ENCODE data around the gene LBHD2.
A peak's percentile ranks its signal among the peaks of the same experiment; 100 is the strongest.
"Not testable (repeated sequence)": the region's sequence is repeated elsewhere in the genome, so short reads cannot be mapped to it uniquely, and the experiment has no call there.

The LBHD2 gene

DNA sequence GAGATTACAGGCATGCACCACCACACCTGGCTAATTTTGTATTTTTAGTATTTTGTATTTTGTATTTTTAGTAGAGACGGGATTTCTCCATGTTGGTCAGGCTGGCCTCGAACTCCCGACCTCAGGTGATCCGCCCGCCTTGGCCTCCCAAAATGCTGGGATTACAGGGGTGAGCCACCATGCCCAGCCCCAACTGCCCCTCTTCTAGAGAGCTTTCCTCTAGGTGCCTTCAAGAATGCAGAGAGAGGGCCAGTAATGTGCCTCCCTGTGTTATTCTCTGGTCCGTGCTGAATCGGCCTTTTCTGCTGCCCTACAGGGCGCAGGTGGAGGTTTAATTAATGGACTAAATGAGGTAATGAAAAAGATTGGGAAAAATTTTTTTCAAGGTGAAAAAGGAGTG is 35.5 kb downstream of the LBHD2 start:
- not testable (repeated sequence) for DNase-seq, ATAC-seq

DNA sequence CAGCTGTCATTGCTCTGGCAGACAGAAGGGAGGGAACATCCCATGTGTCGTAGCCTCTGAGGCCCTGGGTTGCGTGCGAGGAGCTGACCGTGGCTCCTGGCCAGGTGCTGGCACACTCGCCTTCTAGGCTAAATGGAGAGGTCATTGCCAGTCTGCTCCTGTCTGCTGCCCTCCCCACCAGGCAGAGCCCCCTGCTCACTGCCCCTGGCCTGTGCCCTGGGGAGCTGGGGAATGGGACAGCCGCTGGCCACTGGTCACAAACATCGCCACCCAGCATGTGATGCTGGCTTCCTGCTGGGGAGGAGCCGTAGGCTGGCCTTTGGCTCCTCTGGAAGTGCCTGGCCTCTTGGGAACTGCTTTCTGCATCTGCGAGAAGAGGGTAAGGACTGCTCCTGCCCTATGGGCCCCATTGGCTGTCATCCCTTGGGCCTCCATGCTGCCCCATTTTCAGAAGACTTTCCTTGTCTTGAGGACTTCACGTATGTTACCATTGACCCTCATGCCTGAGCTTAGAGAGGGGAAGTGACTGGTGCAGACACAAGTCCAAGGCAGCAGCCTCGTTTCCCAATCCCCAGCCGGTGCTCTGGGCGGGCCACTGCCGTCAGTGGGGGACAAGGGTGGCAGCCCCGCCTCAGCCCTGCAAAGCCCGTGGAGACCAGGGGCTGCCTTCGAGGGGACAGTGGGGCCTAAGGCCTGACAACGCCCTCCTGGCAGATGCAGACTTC is 37.3 kb downstream of the LBHD2 start:
- DNase-seq (no peak), ATAC-seq (no peak)

DNA sequence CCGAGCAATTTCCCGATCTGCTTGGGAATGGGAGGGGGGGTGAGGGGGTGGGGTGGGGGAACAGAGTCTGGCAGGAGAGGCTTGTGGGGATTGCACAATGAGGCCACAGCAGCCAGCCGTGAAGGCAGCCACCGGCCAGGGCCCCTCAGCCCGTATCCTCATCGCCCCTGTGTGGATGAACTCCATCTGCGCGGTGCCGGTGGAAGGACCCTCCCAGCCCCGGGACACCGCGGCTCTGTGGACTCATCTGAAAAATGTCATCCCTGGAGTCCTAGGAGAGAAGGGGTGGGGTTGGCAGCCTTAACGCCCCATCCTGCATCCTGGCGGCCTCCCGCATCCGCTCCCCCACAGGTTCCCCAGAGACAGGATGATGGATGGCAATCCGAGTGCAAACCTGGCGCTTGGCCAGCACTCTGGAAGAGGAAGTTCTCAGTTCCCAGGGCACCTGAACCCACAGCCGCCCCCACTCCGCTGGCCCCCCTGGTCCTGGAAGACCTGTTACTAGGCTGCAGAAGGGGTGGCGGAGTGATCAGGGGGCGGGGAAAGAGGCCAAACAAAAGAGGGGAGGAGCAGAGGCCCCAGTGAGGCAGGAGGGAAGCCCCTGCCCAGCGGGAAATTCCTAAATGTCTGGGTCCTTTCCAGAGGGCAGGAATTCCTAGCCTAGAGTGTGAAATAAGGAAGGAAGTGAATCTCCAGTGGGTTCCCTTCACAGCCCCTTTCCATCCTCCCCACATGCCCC is 38.0 kb downstream of the LBHD2 start:
- DNase-seq (peak; percentile 21), ATAC-seq (no peak)

DNA sequence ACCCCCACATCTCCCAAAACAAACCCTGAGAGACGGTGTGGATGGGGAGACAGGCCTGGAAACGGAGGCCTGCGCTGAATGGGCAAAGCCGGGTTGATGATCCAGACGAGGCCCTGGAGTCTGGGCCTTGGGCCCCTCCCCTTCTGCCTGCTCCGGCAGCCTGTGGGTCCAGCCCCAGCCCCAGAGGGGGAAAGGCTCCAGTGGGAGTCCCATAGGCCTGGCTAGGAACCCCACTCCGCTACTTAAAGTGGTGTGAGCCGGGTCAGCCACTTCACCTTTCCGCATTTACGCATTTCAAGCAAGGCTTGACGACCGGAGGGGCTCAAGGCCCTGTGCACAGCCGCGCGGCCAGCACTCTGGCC is 38.6 kb downstream of the LBHD2 start:
- ATAC-seq, result no peak
- DNase-seq, result no peak

DNA sequence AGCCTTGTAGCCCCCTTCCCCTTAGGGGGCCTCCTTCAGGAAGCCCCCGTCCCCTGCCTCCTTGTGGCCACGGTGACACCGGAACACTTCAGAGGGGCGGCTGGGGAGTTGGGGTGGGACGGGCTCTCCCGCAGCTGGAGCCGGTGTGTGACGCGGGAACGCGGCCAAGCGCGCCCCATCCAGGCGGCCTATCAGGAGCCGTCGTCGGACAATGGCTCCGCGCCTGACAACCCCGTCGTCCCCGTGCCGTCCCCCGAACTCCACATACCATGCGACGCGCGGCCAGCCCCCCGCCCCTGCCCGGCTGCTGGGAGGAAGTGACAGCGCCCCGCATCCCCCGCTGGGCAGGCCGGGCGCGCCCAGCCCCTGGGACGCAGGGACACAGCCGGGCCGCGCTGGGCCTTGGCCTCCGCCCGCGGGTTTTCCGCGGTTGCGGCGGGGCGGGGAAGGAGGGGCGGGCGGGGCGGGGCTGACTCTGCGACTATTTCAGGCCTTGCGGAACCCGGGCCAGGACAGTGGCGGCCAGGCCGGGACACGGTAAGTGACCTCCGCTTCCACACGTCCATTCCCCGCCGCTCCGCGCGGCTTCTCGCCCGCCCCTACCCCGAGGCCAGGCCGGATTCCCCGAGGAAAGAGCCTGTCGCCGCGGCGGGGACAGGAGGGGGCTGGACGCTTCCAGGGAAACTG is 39.1 kb downstream of the LBHD2 start, which contains the start of gene TNFAIP2:
Gene TNFAIP2 (plus strand): TSS at position 515 of the 687 bp plus-strand sequence. CDS start 2,997 bp downstream, outside the sequence.
- ATAC-seq, result no peak
- peak; percentile 18 for DNase-seq

DNA sequence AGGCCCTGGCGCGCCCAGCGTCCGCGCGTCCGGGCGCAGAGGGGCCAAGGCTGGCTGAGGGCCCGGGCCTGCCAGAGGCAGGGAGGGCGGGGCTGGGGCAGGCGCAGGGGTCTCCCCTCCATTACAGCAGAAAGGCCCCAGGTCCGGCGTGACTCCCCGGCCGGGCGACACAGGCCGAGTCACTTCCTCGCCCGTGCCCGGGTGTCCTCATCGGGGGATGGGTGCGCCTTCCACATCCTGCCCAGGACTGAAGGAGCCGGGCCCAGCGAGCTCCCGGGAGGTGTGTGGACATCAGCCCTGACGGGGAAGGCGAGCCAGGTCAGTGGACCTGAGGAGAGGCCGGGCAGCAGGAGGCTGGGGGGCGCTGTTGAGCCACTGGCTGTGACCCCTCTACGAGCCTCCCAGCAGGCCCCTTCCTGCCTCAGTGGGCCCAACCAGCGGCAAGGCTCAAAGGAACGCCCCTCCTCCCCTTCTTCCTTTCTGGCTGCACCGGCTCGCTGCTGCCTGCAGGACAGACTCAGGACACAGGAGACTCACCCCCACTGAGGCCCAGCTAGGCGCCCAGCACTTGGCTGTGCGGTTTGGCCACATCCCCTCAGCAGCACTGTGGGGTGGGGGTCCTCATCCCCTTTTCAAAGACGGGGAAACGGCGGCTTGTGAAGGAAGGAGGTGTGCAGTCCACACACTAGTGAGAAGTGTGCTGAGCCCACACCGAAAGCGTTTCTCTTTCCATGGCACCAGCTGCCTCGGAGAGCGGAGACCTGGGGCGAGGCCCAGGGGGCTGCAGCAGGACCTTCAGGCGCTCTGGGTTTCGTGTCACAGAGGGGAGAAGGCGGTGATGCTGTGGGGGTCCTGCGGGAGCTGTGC is 39.9 kb downstream of the LBHD2 start:
- no peak for ATAC-seq

DNA sequence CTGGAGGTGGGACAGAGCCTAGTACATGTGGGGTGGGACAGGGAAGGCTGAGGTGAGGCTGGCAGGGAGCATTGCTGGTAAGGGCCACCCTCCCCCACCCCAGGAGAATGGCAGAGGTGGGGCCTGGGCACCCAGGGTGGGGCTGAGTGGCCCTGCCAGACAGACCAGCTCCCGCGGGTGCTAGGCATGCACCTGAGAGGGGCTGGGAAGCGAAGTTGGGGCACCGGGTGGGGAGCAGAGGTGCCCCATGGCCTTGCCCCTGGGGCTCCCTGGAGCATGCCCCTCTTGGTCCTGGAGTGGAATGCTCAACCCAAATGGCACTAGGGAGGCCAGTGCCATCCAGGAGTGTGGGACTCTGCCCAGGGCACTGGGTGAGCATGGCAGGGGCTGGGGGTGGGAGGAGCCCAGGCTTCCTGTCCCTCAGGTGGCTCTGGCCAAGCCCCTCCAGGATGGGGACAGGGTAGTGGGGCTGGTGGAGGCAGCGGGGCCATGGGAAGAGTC is 40.5 kb downstream of the LBHD2 start:
- no peak for DNase-seq
- no peak for ATAC-seq

More for the DNA sequence above, 39.9 kb downstream of the LBHD2 start:
- DNase-seq, result peak; percentile 18

DNA sequence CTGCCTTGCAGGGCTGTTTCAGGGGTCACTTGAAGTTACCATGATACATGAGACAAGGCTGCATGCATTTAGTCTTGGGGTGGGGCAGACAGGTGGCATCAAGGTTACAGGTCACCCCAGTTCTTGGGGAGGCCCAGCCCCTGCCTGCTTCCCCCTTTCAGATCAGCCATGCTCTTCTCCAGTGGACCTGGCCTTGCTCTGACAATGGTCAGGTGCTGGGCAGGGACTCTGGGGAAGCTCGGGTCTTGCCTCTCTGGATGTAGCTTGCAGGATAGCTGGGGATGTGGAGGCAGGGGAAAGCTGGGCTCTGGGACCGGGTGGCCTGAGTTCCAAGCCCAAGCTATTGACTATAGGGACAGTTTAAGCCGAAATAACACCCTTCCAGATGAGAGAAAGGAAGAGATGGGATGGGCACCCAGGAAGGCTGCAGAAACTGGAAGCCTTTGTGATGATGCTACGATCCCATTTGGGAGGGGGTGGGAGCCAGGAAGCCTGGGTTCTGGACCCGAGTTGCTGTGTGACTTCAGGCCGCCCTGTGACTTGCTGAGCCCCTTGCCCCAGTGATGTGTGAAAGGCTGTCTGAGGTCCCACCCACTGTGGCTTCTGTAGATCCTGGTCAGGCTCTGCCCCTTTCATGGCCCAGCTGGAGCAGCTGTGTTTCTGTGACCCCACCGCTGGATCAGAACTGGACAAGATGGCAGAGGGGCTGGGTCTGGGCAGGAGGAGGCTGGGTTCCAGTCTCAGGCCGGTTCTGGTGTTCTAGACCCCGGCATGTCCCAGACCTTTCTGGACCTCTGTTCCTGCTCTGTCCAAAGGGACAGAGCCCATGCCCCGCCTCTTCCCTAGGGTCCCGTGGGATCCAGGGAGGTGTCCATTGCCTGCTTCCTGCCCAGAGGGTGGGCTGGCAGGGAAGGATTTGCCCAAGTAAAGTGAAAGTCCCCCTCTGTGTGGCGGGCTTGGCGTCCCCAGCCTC is 41.4 kb downstream of the LBHD2 start:
- ATAC-seq (no peak), DNase-seq (no peak)

DNA sequence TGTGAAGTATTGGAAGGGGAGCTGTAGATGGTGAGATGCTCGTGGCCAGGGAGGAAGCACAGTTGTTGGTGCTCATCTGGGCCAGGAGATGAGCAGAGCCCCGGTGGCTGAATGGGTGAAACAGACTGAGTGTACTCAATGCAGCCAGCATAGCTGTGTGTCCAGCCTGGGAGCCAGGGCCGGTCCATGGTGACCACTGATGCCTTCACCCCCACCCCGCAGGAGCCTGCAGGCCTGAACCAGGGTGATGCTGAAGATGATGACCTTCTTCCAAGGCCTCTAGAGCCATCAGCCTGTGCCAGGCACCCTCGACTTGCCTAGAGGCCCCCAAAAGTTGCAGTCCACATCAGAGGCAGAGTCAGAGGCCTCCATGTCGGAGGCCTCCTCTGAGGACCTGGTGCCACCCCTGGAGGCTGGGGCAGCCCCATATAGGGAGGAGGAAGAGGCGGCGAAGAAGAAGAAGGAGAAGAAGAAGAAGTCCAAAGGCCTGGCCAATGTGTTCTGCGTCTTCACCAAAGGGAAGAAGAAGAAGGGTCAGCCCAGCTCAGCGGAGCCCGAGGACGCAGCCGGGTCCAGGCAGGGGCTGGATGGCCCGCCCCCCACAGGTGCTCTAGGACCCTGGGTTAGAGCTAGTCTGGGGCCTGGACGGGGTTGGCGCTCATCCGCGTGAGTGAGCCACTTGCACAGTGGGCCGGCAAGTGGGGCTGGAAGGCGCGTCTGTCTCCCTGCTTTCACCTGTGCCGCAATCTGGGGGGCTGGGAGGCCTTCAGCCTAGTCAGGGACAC is 42.3 kb downstream of the LBHD2 start:
- no peak for ATAC-seq
- DNase-seq, result no peak

DNA sequence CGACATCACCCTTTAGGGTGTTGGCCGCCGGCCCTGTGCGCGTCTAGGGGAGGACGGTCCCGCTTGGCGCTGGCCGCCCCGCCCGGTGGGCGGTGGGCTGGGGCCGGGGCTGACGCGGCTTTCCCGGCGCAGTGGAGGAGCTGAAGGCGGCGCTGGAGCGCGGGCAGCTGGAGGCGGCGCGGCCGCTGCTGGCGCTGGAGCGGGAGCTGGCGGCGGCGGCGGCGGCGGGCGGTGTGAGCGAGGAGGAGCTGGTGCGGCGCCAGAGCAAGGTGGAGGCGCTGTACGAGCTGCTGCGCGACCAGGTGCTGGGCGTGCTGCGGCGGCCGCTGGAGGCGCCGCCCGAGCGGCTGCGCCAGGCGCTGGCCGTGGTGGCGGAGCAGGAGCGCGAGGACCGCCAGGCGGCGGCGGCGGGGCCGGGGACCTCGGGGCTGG is 42.9 kb downstream of the LBHD2 start:
- no peak for DNase-seq
- no peak for ATAC-seq

DNA sequence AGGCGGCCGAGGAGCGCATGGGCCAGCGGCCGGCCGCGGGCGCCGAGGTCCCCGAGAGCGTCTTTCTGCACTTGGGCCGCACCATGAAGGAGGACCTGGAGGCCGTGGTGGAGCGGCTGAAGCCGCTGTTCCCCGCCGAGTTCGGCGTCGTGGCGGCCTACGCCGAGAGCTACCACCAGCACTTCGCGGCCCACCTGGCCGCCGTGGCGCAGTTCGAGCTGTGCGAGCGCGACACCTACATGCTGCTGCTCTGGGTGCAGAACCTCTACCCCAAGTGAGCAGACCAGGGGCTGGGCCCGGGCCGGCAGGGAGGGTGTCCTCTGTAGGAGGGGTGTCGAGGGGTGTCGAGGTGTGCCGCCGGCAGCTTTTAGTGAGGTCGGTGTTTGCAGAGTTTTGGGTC is 43.3 kb downstream of the LBHD2 start:
- DNase-seq, result no peak
- ATAC-seq, result no peak

DNA sequence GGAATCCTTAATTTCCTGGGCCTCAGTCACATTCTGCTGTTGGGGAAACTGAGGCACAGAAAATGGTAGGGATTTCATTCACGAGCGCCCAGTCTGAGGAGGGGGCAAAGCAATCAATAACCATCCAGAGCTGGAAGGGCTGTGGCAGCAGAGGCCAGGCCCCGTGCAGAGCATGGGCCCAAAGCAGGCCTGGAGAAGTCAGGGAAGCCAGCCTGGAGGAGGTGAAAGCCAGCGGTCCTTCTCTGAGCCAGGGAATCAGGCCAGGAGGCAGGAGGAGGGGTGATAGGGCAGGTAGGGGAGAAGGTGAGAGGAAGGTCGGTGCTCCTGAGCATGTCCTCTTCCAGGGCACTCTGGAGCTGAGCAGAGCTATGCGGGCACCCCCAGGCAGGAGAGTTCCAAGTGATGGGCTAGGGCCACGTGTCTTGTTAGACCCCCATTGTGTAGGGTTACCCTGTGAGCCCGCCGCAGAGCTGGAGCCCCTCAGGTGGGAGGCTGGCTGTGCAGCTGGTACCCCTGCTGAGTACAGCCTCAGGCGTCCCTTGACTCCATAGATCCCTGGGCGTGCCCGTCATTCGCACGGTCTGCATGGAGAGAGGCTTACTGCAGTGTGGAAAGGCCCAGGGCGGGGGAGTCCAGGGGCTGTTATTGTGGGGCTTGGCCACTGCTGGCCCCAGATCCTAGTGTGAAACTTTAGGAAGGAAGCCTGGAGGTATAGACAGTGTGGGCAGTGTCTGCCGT is 44.0 kb downstream of the LBHD2 start:
- no peak for ATAC-seq
- DNase-seq, result no peak

DNA sequence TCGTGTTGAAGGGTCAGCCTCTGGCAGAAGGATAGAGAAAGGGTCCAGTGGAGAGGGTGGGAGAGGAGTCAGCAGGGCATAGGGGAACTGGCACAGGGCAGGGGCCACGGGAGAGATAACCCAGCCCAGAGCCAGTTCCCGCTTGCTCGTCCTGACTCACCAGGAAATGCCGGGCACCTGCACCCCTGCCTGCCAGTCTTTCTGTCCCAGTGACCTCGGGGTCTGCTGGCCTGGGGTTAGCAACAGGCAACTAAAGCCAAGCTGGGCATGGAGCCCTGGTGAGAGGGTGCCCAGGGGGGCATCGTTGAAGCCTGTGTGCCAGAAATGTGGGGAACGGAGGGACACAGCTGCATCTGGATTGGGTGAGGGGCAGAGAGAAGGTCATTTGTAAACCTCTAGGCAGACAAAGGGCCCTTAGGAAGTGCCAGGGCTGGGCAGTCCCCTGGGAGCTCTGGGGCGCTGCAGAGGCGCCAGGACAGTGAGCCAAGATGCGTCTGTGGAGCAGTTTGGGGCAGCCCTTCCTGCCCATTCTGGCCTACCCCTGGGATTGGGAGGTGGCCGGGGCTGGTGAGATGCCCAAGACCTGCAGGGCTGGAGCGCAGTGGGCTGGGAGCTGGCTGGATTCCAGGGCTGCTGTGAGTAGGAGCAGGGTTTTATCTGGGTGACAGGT is 44.8 kb downstream of the LBHD2 start:
- ATAC-seq (no peak), DNase-seq (no peak)

DNA sequence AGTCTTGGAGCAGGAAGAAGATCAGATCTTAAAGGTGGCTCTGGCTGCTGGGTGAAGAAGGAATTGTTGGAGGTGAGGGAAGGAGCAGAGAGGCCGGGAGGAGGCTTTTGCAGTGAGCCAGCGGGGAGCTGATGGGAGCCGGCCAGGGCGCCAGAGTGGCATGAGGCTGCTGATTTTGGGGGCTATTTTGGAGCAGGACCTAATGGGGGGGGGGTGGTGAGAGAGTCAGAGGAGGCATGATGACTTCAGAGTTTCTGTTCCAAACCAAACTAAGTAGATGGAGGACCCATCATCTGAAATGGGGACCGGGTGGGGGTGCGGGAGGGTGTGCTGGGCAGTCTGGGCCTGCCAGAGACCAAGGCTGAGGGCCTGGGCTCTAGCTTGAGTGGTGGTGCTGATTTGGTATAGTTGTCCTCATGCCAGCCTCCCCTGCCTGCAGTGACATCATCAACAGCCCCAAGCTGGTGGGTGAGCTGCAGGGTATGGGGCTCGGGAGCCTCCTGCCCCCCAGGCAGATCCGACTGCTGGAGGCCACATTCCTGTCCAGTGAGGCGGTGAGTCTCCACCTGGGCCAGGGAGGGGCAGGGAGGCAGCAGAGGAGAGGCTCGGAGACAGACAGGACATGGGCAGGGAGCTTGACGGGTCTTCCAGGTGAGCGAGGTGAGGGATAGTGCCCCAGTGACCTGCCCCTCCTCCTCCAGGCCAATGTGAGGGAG is 45.4 kb downstream of the LBHD2 start:
- DNase-seq (no peak), ATAC-seq (no peak)

DNA sequence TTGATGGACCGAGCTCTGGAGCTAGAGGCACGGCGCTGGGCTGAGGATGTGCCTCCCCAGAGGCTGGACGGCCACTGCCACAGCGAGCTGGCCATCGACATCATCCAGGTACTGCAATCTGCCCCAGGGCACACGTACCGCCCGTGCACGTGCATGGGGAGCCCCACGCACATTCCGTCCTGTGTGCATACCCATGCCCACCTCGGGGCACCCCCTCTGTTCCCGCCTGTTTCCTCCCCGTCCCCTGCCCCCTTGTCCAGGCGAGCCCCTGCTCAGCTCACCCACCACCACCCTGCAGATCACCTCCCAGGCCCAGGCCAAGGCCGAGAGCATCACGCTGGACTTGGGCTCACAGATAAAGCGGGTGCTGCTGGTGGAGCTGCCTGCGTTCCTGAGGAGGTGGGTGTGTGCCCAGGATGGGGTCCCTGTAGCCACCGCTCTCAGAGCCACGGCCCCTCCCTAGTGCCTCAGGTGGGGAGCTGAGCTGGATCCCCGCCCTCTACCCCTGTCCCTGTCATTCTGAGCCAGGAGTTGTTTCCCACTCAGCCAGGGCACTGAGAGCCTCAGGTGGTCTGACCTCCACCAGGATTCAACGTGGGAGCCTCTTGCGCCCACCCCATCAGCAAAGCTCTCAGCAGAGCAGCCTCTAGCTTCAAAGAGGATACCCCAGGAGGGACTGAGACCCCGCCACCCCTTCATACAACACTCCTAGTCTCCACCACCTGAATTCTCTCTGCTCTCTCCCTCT is 46.2 kb downstream of the LBHD2 start:
- ATAC-seq (no peak), DNase-seq (no peak)

DNA sequence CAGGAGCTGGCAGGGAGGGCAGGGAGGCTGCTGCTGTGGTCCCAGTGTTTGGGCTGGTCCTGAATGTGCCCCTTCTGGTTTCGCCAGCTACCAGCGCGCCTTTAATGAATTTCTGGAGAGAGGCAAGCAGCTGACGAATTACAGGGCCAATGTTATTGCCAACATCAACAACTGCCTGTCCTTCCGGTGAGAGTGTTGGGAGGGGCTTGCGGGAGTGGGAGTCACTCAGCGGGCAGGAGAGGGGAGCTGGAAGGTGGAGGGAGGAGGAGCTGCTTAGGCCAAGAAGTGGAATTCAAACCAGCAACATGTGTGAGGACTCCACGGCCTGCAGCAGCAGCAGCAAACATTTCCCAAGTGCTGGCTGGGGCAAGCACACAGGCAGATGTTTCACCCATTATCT is 47.0 kb downstream of the LBHD2 start:
- DNase-seq (no peak), ATAC-seq (no peak)

DNA sequence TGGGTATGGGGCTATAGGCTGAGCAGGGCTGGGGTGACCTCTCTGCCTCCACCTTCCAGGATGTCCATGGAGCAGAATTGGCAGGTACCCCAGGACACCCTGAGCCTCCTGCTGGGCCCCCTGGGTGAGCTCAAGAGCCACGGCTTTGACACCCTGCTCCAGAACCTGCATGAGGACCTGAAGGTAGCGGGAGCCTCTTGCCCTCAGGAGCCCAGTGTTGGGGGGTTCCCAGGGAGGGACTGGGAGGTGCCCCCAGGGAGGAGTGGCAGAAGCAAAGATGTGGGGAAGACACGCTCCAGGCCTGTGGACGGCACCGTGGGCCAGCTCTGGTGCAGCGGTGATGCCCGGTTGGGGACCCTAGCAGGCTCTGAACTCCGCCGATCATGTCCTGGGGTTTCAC is 47.6 kb downstream of the LBHD2 start:
- DNase-seq, result no peak
- ATAC-seq, result no peak
